ENCODE data around the gene DNASE1L3.
"Not testable (repeated sequence)": the region's sequence is repeated elsewhere in the genome, so short reads cannot be mapped to it uniquely, and the experiment has no call there.

DNASE1L3 gene

GRCh38 chr3:58235970-58236369 lies 25.2 kb upstream of the DNASE1L3 start:
- no peak for DNase-seq (ENCODE audit: low spot score)

- no peak for DNase-seq (ENCODE audit: low spot score)
Observed at GRCh38 chr3:58234516-58234931, 23.8 kb upstream of the DNASE1L3 start.

- no peak for DNase-seq (ENCODE audit: low spot score)
Observed at GRCh38 chr3:58231666-58232065, 20.9 kb upstream of the DNASE1L3 start.

- DNase-seq (ENCODE audit: low spot score): no peak
Observed at GRCh38 chr3:58230876-58231552, 20.2 kb upstream of the DNASE1L3 start.

- not testable (repeated sequence) for DNase-seq (ENCODE audit: low spot score)
Observed at GRCh38 chr3:58227933-58228332, 17.2 kb upstream of the DNASE1L3 start.

- no peak for DNase-seq (ENCODE audit: low spot score)
Observed at GRCh38 chr3:58223855-58224254, 13.1 kb upstream of the DNASE1L3 start.

GRCh38 chr3:58222161-58222724 lies 11.5 kb upstream of the DNASE1L3 start:
- DNase-seq (ENCODE audit: low spot score): no peak

GRCh38 chr3:58218904-58219303 lies 8.1 kb upstream of the DNASE1L3 start:
- no peak for DNase-seq (ENCODE audit: low spot score)

GRCh38 chr3:58217209-58217811 lies 6.5 kb upstream of the DNASE1L3 start:
- peak; percentile 93 for DNase-seq (ENCODE audit: low spot score)

- DNase-seq (ENCODE audit: low spot score): no peak
Observed at GRCh38 chr3:58216496-58217195, 5.9 kb upstream of the DNASE1L3 start.

- no peak for DNase-seq (ENCODE audit: low spot score)
Observed at GRCh38 chr3:58215317-58216025, 4.7 kb upstream of the DNASE1L3 start.

GRCh38 chr3:58214484-58215316 lies 3.9 kb upstream of the DNASE1L3 start:
- DNase-seq (ENCODE audit: low spot score): no peak

- no peak for DNase-seq (ENCODE audit: low spot score)
Observed at GRCh38 chr3:58209933-58210332, 839 bp downstream of the DNASE1L3 start.

- no peak for DNase-seq (ENCODE audit: low spot score)
Observed at GRCh38 chr3:58207954-58208353, 2.8 kb downstream of the DNASE1L3 start.

GRCh38 chr3:58206406-58207011 lies 4.3 kb downstream of the DNASE1L3 start:
- no peak for DNase-seq (ENCODE audit: low spot score)

- DNase-seq (ENCODE audit: low spot score): no peak
Observed at GRCh38 chr3:58205981-58206380, 4.8 kb downstream of the DNASE1L3 start.

GRCh38 chr3:58204720-58205119 lies 6.1 kb downstream of the DNASE1L3 start:
- peak; percentile 25 for DNase-seq (ENCODE audit: low spot score)

- DNase-seq (ENCODE audit: low spot score): no peak
Observed at GRCh38 chr3:58203541-58203940, 7.2 kb downstream of the DNASE1L3 start.

GRCh38 chr3:58202917-58203360 lies 7.8 kb downstream of the DNASE1L3 start:
- no peak for DNase-seq (ENCODE audit: low spot score)

GRCh38 chr3:58201451-58201850 lies 9.3 kb downstream of the DNASE1L3 start:
- DNase-seq (ENCODE audit: low spot score): not testable (repeated sequence)

GRCh38 chr3:58200846-58201355 lies 9.9 kb downstream of the DNASE1L3 start:
- no peak for DNase-seq (ENCODE audit: low spot score)

Measured in pons (tissue), 1 donor.